ENCODE measurements around the gene TMPRSS13.

DNA sequence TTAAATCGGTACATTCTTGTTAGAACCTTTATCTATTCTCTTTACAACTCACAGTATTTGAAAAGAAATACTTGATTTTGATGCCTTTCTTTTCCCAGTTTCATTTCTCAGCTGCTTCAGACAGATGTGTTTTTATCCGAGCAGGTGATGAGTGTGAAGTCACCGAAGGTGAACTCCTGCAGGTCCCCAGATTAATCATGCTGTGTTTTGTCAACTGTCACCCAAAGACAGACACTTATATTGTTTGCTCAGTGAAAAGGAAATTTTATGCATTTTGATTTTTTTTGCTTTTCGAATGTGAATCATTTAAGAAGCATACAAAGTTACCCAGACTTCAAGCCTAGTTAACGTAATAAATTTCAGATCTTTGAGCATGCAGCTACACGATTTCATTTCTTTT is 7.8 kb upstream of the TMPRSS13 start:
- TF ChIP-seq CTCF (IDR thresholded peaks at IDR 0.05) (no peak), POLR2AphosphoS5 (IDR thresholded peaks at IDR 0.05) (no peak)
